ENCODE data around the gene LGALS8.
"Not testable (repeated sequence)": the region's sequence is repeated elsewhere in the genome, so short reads cannot be mapped to it uniquely, and the experiment has no call there.

LGALS8 gene

GRCh38 chr1:236543065-236543669, 19.4 kb downstream of the LGALS8 start:
- no peak for DNase-seq

GRCh38 chr1:236545621-236546169, 21.9 kb downstream of the LGALS8 start:
- DNase-seq: no peak

GRCh38 chr1:236548452-236548851, 24.7 kb downstream of the LGALS8 start:
- DNase-seq: no peak

GRCh38 chr1:236550961-236551851, 27.4 kb downstream of the LGALS8 start:
- no peak for DNase-seq

GRCh38 chr1:236552096-236552495, 28.3 kb downstream of the LGALS8 start:
- DNase-seq: no peak

- no peak for DNase-seq
Measured at GRCh38 chr1:236552901-236553300, 29.1 kb downstream of the LGALS8 start.

- DNase-seq: no peak
Measured at GRCh38 chr1:236553370-236553769, 29.6 kb downstream of the LGALS8 start.

GRCh38 chr1:236556606-236557005, 32.8 kb downstream of the LGALS8 start:
- no peak for DNase-seq

- no peak for DNase-seq
Measured at GRCh38 chr1:236558081-236558480, 34.3 kb downstream of the LGALS8 start.

- DNase-seq: no peak
Measured at GRCh38 chr1:236558846-236559245, 35.1 kb downstream of the LGALS8 start.

GRCh38 chr1:236560213-236560771, 36.5 kb downstream of the LGALS8 start:
- no peak for DNase-seq

- no peak for DNase-seq
Measured at GRCh38 chr1:236561976-236562375, 38.2 kb downstream of the LGALS8 start.

GRCh38 chr1:236565530-236565929, 41.7 kb downstream of the LGALS8 start:
- no peak for DNase-seq

GRCh38 chr1:236568285-236568894, 44.6 kb downstream of the LGALS8 start:
- no peak for DNase-seq

- no peak for DNase-seq
Measured at GRCh38 chr1:236575523-236575922, 51.7 kb downstream of the LGALS8 start.

GRCh38 chr1:236576004-236576403, 52.2 kb downstream of the LGALS8 start:
- no peak for DNase-seq

- not testable (repeated sequence) for DNase-seq
Measured at GRCh38 chr1:236577041-236577440, 53.3 kb downstream of the LGALS8 start.

GRCh38 chr1:236578661-236579060, 54.9 kb downstream of the LGALS8 start:
- DNase-seq: no peak

GRCh38 chr1:236580404-236580803, 56.6 kb downstream of the LGALS8 start:
- not testable (repeated sequence) for DNase-seq

- no peak for DNase-seq
Measured at GRCh38 chr1:236581528-236581927, 57.7 kb downstream of the LGALS8 start.

- DNase-seq: no peak
Measured at GRCh38 chr1:236589531-236589930, 65.7 kb downstream of the LGALS8 start.

- DNase-seq: no peak
Measured at GRCh38 chr1:236590553-236591150, 66.9 kb downstream of the LGALS8 start.

- no peak for DNase-seq
Measured at GRCh38 chr1:236602171-236602570, 78.4 kb downstream of the LGALS8 start.

Data from T1000 (cell line).